NCI-H226 (cell line): ENCODE data around the gene RPP38.

Experiments
- DNase-seq: peaks from one replicate; pipeline ENCODE4 v3.0.0-alpha.2; 2015

RPP38 gene

GRCh38 chr10:15113766-15114165, 16.6 kb downstream of the RPP38 start:
- no peak for DNase-seq

GRCh38 chr10:15116225-15116624, 19.1 kb downstream of the RPP38 start:
- DNase-seq: no peak

GRCh38 chr10:15118615-15119014, 21.5 kb downstream of the RPP38 start:
- no peak for DNase-seq

DNA sequence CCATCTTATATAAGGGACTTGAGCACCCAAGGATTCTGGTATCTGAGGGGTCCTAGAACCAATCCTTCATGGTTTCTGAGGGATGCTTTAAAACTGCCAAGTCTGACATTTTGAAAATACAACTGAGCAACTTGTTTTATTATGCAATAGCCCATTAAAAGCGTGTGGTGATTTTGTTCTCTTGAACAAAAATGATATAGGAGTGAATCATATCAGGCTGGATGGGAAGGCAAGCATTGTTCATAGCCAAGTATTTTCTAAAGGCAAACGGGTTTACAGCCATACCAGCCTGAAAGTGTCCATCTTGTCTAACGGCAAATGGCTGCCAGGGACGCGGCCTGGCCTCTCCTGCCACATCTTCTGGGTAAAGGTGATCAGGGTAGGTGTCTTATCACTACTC, 23.4 kb downstream of the RPP38 start:
- peak; percentile 16 for DNase-seq

DNA sequence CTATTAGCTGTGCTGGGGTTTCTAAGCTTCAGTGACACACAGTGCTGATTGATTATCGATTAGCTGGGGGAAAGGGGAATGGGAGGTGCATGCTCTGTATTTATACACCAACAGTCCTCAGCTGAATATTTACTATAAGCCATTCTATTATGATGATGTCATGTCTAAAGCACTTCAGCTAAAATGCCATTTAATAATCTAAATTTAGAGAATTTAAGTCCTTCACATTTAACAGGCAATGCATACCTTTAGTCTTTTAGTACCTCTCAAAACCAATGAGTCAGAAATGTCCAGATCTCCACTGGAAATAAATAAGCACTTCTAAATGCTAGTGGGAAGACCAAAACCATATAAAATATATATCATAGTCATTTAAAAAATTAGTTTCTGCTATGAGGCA, 24.6 kb downstream of the RPP38 start:
- DNase-seq: peak; percentile 15

- no peak for DNase-seq
Measured at GRCh38 chr10:15122477-15123030, 25.4 kb downstream of the RPP38 start.

DNA sequence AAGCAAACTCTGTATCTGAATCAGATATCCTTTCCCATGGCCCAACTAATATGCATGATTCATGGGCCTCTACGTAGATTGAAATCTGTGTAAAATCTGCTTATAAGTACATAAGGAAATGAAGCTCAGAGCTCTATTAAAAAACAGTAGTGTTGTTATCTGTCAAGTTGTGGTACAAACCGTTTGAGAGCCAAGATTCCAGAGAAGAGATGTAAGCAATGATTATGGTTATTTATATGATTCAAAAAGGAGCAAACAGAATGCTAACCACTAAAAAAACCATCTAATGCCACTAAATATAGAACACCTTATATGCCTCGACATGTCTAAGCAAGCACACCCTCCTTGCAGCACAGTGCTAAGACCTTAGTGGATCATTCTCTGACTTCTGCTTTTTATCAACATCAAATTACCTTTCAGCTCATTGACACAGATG, 26.6 kb downstream of the RPP38 start:
- peak; percentile 53 for DNase-seq

DNA sequence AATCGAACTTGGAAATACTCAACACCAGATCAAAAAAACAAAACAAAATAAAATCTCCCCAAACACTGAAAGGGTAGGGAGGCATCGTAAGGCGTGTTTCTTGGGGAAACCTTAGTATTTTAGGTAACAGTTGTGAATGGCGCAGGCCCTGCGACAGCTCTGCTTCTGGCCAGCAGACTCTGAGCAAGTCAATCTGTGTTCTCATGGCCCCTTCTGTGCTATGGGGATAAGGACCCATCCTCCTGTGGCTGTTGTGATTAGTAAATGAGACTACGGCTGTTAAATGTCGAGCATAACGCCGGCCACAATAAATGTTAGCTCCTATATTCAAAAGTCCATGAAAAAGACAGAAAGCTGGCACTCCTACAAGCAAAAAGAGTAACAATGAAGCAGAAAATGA, 27.0 kb downstream of the RPP38 start:
- no peak for DNase-seq

DNA sequence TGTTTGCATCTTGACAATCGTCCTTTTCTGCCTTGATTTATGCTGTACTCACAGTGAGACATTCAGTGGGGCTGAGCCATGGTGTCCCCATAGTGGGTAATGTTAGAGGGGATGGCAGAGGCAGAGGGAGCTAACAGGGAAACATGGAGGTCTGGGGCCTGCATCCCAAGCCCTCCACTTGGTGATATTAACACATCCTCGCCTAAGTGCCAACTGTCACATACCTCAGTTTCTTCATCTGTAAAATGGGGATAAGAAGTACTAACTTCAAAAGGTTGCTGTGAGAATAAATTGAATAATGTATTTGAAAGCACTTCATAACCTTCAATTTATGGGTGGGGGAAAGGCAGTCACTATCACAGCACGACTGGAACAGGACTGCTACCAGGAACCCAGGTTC, 27.8 kb downstream of the RPP38 start:
- no peak for DNase-seq

- DNase-seq: no peak
Measured at GRCh38 chr10:15131330-15131729, 34.2 kb downstream of the RPP38 start.

DNA sequence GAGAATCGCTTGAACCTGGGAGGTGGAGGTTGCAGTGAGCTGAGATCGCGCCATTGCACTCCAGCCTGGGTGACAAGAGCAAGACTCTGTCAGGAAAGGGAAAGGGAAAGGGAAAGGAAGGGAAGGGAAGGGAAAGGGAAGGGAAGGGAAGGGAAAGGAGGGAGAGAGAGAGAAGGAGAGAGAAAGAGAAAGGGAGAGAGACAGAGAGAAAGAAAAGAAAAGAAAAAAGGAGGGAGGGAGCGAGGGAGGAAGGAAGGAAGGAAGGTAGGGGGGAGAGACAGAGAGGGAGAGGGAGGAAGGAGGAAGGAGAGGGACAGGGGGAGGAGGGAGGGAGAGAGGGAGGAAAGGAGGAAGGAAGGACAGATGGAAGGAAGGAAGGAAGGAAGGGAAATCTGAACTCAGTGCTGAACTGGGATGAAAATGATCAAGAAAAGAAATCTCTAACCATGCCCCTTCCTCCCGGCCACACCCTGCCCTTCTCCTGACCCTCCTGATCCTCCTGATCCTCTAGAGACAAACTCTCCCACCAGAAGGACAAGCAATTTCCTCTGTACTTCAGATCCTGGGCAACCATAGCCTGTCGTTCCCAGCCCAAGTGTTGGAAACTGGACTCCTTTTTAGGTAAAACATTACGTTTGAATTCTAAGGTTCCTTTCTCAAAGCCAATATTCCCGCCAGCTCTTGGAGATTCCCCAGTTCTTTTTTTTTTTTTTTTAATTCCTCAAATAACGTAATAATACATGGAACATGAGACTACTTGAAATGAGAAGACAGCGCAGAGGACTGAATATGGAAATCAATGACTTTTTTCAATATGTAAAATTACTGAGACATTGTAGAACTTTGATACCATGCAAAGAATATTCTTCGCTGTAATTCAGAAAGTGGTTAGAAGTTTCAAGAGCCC, 39.2 kb downstream of the RPP38 start:
- DNase-seq: no peak

DNA sequence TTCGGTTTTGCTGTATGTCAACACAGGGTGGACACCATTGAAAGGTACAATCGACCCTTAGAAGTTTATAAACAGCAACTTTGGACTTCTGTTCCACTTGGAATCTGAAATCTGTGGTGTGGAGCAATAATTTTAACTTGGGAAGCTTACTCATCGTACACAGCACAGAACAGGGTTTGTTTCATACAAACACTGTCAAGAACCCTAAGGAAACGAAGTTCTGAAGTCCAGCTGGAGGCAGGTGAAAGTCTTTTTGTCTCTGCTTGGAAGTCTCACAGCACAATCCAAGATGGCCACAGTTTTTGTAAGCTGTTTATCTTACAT, 39.8 kb downstream of the RPP38 start:
- DNase-seq: no peak

DNA sequence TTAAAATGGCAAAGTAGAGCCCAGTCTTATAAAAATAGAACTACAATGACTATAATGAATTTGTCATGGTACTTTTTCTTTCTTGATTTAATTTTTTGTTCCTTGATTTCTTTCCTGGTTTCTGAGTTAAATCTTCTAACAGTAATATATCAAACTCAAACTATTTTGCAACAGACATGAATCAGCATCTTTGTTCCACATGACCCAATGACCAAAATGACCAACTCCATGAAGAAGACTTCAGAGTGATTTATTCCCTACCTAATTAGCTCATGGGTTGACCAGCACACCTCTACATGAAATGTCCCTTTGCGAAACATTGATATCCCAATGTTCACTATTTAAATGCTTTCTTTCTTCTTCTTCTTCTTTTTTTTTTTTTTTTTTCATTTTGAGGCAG, 40.5 kb downstream of the RPP38 start:
- no peak for DNase-seq

DNA sequence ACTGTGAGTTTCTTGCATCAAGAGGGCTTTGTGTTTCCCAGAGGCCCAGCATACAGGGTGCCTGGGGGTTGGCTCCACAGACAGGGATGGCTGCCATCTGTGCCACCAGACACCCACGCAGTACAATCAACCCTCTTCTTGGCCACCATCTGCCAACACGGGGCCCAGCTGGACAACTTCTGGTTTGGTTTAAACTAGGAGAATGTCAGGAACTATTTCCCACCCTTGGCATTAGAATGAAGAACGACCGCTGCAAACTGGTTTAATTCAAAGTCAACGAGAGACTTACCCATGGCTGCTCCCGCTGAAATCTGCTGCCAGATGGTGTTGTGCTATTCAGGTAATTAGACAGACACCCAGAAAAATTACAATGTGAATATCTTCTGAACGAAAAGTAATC, 43.5 kb downstream of the RPP38 start:
- DNase-seq: no peak

- no peak for DNase-seq
Measured at GRCh38 chr10:15141136-15142054, 44.2 kb downstream of the RPP38 start.

DNA sequence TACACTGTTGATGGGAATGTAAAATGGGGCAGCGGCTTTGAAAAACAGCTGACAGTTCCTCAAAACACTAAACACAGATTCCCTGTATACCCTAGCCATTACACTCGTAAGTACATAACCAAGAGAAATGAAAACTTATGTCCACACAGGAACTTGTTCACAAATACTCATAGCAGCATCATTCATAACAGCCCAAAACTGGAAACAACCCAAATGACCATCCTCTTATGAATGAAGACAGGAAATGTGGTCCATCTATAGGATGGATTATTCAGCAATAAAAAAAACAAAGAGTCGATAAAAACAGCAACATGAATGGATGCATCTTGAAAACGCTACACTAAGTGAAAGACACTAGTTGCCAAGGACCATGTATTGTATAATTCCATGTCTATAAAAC, 47.6 kb downstream of the RPP38 start:
- no peak for DNase-seq

GRCh38 chr10:15146366-15146765, 49.2 kb downstream of the RPP38 start:
- no peak for DNase-seq

DNA sequence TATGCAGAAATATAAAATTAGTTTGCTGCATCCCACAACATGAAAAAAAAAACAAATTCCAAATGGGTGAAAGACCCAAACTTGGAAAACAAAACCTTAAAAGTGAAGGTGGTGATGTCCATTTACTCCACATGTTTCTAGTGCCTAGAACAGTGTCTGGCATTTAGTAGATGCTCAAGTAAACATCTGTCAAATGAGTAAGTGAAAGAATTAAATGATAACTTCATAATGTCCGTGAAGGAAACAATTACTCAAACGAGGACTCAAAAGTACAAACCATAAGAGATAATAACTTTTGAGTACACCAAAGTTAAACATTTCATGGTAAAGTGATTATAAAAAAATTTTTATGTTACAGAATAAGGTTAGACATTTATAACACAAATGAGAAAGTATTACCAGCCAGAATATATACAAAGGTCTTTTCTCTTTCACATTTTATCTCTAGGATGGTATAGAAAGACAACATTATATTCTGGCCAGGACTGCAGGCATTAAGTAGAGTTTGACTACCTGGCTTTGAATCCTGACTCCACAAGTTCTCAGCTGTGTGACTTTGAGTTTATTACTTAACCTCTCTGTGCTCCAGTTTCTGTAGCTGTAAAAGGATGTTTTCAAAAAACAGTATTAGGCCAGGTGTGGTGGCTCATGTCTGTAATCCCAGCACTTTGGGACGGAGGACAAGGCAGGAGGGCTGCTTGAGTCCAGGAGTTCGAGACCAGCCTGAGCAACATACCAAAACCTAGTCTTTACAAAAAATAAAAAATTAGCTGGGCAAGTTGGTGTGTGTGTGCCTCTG, 50.6 kb downstream of the RPP38 start:
- DNase-seq: no peak

- DNase-seq: no peak
Measured at GRCh38 chr10:15149042-15149771, 52.1 kb downstream of the RPP38 start.

- no peak for DNase-seq
Measured at GRCh38 chr10:15150563-15150962, 53.4 kb downstream of the RPP38 start.

- DNase-seq: no peak
Measured at GRCh38 chr10:15152556-15152955, 55.4 kb downstream of the RPP38 start.
